GM19324 (cell line): ENCODE data around the gene SIGLEC1.

Source experiments
- ATAC-seq: cut with Tn5 transposase; IDR thresholded peaks from one replicate; pipeline ENCODE4 v1.9.1; 2021; ENCODE audit warnings: mild to moderate bottlenecking, moderate library complexity; ENCODE audit not compliant: unreplicated experiment, low FRiP score

Gene SIGLEC1

GRCh38 chr20:3702611-3703391, 9.6 kb downstream of the SIGLEC1 start:
- no peak for ATAC-seq

DNA sequence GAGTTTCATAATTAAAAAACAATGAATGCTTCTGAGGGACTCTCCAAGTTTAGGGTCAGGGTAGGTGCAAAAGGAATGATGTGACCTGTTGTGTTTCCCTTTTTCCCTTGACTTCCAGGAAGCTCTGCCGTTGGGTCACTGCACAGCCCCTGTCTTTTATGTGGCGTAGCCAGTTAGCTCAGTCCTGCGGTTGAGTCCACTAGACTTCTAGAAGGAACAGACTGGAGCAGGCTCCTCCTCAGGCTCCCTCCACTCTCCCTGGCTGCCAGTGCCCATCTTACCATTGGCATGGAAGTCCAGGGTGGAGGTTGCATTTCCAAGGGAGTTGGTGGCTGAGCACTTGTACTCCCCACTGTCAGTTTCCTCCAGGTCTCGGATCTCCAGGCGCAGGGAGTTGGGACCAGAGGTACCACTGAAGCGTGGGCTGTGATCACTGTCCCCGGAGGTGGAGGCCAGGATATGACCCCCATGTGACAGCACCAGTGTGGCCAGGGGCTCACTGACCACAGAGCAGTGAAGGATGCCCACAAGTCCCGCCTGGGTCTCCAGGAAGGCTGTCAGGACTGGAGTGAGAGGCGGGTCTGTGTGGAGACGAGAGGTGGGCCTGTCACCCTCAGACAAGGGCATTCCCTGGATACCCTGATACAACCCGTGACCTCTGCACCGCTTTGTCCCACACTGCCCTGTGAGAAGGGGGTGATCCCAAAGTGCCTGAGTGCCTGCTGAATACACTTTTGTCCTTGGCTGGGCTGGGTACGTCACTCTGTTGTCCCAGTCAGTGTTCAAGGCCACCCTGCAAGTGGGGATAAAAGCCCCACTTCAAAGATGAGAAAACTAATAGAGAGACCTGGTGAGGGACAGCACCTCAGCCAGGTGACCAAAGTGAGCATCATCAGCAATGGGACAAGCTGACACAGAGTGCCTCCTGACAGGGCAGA, 11.1 kb downstream of the SIGLEC1 start:
- no peak for ATAC-seq

GRCh38 chr20:3699037-3699436, 13.4 kb downstream of the SIGLEC1 start:
- no peak for ATAC-seq

- ATAC-seq, result no peak
These were observed 13.8 kb downstream of the SIGLEC1 start for GRCh38 chr20:3698591-3699001.

DNA sequence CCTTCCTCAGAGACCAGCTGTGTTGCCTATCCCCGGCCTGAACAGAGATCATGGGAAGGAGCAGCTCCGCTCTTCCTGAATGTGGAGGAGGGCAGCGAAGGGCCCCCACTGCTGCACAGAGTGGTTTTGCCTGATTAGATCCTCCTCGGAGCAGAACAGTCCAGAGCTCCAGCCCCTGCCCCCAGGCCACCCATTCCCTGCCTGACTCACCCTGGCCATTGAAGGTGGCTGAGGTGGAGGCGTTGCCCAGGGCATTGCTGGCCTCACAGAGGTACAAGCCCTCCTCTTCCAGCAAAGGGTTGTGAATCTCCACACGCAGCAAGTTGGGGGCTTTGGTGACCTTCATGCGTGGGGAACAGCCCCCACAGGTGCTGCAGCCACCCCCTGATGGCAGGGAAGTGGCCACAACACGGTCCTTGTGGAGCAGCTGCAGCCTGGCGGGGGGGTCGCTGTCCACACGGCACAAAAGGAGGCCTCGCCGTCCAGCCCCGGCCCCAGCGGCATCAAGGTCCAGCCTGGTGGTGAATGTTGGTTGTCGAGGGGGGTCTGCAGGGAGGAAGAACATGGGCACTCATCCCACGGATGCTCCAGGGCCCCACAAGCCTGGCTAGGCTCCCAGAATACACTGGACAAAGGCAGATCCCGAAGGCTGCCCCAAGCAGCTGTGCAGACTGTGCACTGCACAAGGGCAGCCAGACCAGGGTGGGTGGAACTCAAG, 14.7 kb downstream of the SIGLEC1 start:
- ATAC-seq, result no peak

GRCh38 chr20:3696745-3697587, 15.4 kb downstream of the SIGLEC1 start:
- ATAC-seq, result no peak

GRCh38 chr20:3696200-3696599, 16.2 kb downstream of the SIGLEC1 start:
- ATAC-seq, result no peak

GRCh38 chr20:3694864-3695263, 17.5 kb downstream of the SIGLEC1 start:
- no peak for ATAC-seq

- ATAC-seq, result no peak
These were observed 19.0 kb downstream of the SIGLEC1 start for GRCh38 chr20:3693376-3693775.

- ATAC-seq, result no peak
These were observed 19.6 kb downstream of the SIGLEC1 start for GRCh38 chr20:3692706-3693294.

GRCh38 chr20:3691897-3692296, 20.5 kb downstream of the SIGLEC1 start:
- ATAC-seq, result no peak

DNA sequence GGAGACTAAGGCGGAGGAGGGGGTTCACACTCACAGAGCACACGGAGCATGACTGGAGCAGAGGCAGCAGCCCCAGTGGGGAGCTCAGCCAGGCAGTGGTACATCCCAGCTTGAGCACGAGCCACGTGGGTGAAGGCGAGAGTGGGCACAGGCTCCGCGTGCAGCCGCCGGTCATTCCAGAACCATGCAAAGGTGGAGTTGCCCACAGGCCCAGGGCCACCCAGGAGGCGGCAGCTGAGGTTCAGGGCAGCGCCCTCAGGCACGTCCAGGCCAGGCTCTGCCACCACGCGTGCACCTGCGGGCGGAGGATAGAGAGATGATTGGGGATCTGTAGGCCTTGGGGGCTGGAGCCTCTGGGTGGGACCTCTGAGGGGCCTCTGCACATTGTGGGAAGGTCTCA, 21.1 kb downstream of the SIGLEC1 start:
- ATAC-seq, result no peak

- no peak for ATAC-seq
These were observed 22.0 kb downstream of the SIGLEC1 start for GRCh38 chr20:3690413-3690812.

- ATAC-seq, result no peak
These were observed 22.4 kb downstream of the SIGLEC1 start for GRCh38 chr20:3689978-3690377.

- ATAC-seq, result no peak
These were observed 24.7 kb downstream of the SIGLEC1 start for GRCh38 chr20:3687655-3688054.

DNA sequence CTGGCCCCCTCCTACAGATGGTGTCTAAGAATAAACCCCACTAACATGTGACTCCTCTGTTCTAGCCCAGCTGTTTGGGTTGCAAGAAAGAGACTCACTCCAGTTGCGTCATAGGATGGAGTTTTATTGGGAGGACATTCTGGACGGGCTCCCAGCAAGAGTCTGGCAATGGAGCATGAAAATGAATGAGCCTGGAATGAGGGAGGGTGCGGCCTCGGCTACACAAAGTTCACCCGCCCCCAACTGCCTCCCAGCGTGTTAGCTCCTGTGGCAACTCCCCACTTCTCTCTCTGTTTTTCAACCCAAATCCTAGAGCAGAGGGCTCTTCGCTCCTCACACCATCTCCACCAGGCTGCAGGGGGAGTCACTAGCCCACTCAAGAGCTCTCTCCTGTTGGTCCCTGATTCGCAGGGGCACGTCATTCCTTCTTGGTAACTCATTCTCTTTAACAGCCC, 25.5 kb downstream of the SIGLEC1 start:
- no peak for ATAC-seq

DNA sequence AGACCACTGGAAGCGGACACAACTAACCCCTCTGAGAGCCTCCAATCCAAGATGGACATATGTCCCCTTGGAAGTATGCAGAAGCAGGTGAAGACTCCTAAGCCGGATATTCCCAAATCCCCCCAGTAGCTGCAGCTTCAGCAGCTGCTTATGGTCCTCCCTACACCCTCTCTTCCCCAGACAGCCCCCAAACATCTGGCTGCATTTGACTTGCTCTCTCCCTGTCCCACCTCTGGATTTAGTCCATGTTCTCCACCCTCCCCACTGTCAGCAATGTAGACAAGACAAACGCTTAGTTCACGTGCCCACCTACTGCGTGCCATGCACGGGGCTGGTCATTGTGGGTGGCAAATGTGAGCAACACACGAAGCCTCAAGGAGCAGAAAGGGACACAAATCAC, 26.0 kb downstream of the SIGLEC1 start:
- no peak for ATAC-seq

- ATAC-seq, result no peak
These were observed 27.1 kb downstream of the SIGLEC1 start for GRCh38 chr20:3685341-3685740.

GRCh38 chr20:3681931-3682781, 30.2 kb downstream of the SIGLEC1 start, which contains the start of gene ADAM33:
Gene ADAM33 (minus strand): TSS chr20:3682010. CDS start chr20:3682004, 6 bp downstream.
- no peak for ATAC-seq
